Measurements from ENCODE around the gene KISS1R. TPM values are rescaled to one million over a fixed set of nuclear protein-coding genes. Genes with fewer than 3 reads are reported as not detected.
A peak's percentile ranks its signal among the peaks of the same experiment; 100 is the strongest.

KISS1R gene
- total RNA-seq, 1 donor from 2014 or later = not detected

- no peak for DNase-seq
- Mint-ChIP-seq H3K4me3 (ENCODE audit: unreplicated experiment) (no peak overlapping the region), H3K9me3 (ENCODE audit: unreplicated experiment) (peaks cover under 1% of the 10 kb centered on the region), H3K27me3 (ENCODE audit: unreplicated experiment) (peaks cover 13% of the 10 kb centered on the region), H3K36me3 (ENCODE audit: unreplicated experiment) (no peaks in the 10 kb centered on the region), H3K27ac (ENCODE audit: unreplicated experiment) (no peak overlapping the region), H3K4me1 (ENCODE audit: low read depth, unreplicated experiment) (peaks cover under 1% of the 10 kb centered on the region)
- TF ChIP-seq CTCF (IDR thresholded peaks at IDR 0.05; ENCODE audit: partially characterized antibody, unreplicated experiment) = no peak
Measured at GRCh38 chr19:916645-917322, 349 bp upstream of the KISS1R start.

GRCh38 chr19:918152-918437, 962 bp downstream of the KISS1R start:
- Mint-ChIP-seq H3K9me3 (ENCODE audit: unreplicated experiment) (peaks cover 3% of the 10 kb centered on the region), H3K4me3 (ENCODE audit: unreplicated experiment) (peak overlapping the region; percentile 68), H3K27ac (ENCODE audit: unreplicated experiment) (no peak overlapping the region), H3K27me3 (ENCODE audit: unreplicated experiment) (peaks cover 15% of the 10 kb centered on the region), H3K36me3 (ENCODE audit: unreplicated experiment) (no peaks in the 10 kb centered on the region), H3K4me1 (ENCODE audit: low read depth, unreplicated experiment) (peaks cover 3% of the 10 kb centered on the region)
- no peak for DNase-seq
- no peak for TF ChIP-seq CTCF (IDR thresholded peaks at IDR 0.05; ENCODE audit: partially characterized antibody, unreplicated experiment)

DNA sequence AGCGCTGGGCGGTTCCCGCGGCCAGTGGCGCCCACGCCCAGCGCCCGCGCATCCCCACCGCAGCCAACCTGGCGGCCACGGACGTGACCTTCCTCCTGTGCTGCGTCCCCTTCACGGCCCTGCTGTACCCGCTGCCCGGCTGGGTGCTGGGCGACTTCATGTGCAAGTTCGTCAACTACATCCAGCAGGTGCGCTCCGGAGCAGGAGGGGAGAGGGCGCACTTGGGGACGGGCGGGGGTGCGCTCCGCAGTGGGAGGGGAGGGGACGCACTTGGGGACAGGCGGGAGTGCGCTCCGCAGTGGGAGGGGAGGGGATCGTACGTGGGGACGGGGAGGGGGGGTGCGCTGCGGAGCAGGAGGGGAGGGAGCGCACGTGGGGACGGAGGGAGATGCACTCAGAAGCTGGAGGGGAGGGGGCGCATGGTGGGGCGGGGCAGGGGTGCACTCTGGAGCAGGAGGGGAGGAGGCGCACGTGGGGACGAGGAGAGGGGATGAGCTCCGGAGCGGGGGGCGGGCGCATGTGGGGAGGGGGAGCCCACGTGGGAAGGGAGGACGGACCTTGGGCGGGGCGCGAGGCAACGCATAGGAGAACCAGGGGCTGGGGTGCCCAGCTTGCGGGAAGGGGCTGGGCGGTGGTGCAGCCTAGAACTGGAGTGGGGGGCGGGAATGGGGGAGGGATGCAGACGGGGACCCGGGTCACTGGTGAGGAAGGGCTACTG, 1.5 kb downstream of the KISS1R start:
- Mint-ChIP-seq H3K4me3 (ENCODE audit: unreplicated experiment) (no peak overlapping the region), H3K4me1 (ENCODE audit: low read depth, unreplicated experiment) (peaks cover 5% of the 10 kb centered on the region), H3K36me3 (ENCODE audit: unreplicated experiment) (no peaks in the 10 kb centered on the region), H3K27ac (ENCODE audit: unreplicated experiment) (no peak overlapping the region), H3K9me3 (ENCODE audit: unreplicated experiment) (peaks cover 3% of the 10 kb centered on the region), H3K27me3 (ENCODE audit: unreplicated experiment) (peaks cover 15% of the 10 kb centered on the region)
- no peak for TF ChIP-seq CTCF (IDR thresholded peaks at IDR 0.05; ENCODE audit: partially characterized antibody, unreplicated experiment)
- no peak for DNase-seq

GRCh38 chr19:919199-920050, 2.3 kb downstream of the KISS1R start:
- DNase-seq = no peak
- Mint-ChIP-seq H3K4me1 (ENCODE audit: low read depth, unreplicated experiment) (peaks cover 5% of the 10 kb centered on the region), H3K9me3 (ENCODE audit: unreplicated experiment) (peaks cover 6% of the 10 kb centered on the region), H3K4me3 (ENCODE audit: unreplicated experiment) (no peak overlapping the region), H3K27me3 (ENCODE audit: unreplicated experiment) (peaks cover 15% of the 10 kb centered on the region), H3K27ac (ENCODE audit: unreplicated experiment) (no peak overlapping the region), H3K36me3 (ENCODE audit: unreplicated experiment) (no peaks in the 10 kb centered on the region)
- no peak for TF ChIP-seq CTCF (IDR thresholded peaks at IDR 0.05; ENCODE audit: partially characterized antibody, unreplicated experiment)
